ENCODE data around the gene LDLRAD2. TPM values are rescaled to one million over a fixed set of nuclear protein-coding genes. Genes with fewer than 3 reads are reported as not detected.

LDLRAD2 gene
- total and polyA plus RNA-seq, 2 of the 8 experiments (the other 6 are each of a cell fraction or from before 2014, with no cell fraction given) = 0.48 to 0.74 TPM

DNA sequence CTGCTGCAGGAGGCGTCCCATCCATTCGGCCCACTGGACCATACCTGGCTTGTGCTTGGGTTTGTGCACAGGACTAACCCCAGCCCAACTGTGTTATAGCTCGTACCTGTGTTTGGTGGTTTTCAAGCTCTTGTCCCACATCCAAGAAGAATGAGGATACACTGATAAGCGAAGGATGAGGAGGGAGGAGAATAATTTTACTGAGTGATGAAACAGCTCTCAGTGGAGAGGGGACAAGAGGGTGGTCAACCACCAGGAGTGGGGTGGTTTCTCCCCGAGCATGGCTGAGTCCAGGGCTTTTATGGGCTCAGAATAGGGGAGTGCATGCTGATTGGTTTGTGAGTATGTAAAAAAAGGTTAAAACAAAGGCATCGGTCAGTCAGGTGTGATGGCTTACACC lies 17.0 kb upstream of the LDLRAD2 start (continued):
- TF ChIP-seq SAP30 (IDR thresholded peaks at IDR 0.05; ENCODE audit: insufficient read depth, insufficient replicate concordance, low read length) (no peak), GABPA (IDR thresholded peaks at IDR 0.05; ENCODE audit: borderline replicate concordance, insufficient read depth, low read length) (no peak), CTBP2 (IDR thresholded peaks at IDR 0.05; ENCODE audit: borderline replicate concordance, insufficient read depth, insufficient read length, low read length) (no peak), SP1 (IDR thresholded peaks at IDR 0.05; ENCODE audit: low read depth, low read length) (no peak)
- TF ChIP-seq, protein P1, sequence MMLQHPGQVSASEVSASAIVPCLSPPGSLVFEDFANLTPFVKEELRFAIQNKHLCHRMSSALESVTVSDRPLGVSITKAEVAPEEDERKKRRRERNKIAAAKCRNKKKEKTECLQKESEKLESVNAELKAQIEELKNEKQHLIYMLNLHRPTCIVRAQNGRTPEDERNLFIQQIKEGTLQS (IDR thresholded peaks at IDR 0.05; ENCODE audit: insufficient read depth, low read depth, low read length) = no peak
- TF ChIP-seq, protein P2, sequence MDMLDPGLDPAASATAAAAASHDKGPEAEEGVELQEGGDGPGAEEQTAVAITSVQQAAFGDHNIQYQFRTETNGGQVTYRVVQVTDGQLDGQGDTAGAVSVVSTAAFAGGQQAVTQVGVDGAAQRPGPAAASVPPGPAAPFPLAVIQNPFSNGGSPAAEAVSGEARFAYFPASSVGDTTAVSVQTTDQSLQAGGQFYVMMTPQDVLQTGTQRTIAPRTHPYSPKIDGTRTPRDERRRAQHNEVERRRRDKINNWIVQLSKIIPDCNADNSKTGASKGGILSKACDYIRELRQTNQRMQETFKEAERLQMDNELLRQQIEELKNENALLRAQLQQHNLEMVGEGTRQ (IDR thresholded peaks at IDR 0.05; ENCODE audit: low read length) = no peak

Data from H1 (cell line).